GM19351 (cell line): ENCODE results near the gene LMOD1.
"Not testable (repeated sequence)": the region's sequence is repeated elsewhere in the genome, so short reads cannot be mapped to it uniquely, and the experiment has no call there.

Experiments used
- ATAC-seq: cut with Tn5 transposase; IDR thresholded peaks from one replicate; pipeline ENCODE4 v1.9.1; 2021; ENCODE audit warnings: mild to moderate bottlenecking, moderate library complexity; ENCODE audit not compliant: unreplicated experiment

LMOD1 gene

GRCh38 chr1:201917362-201918033 lies 28.9 kb downstream of the LMOD1 start:
- ATAC-seq, result no peak

GRCh38 chr1:201916649-201917249 lies 29.6 kb downstream of the LMOD1 start:
- ATAC-seq, result no peak

- no peak for ATAC-seq
Measured at GRCh38 chr1:201914456-201915235, 31.7 kb downstream of the LMOD1 start.

GRCh38 chr1:201912832-201913231 lies 33.5 kb downstream of the LMOD1 start:
- no peak for ATAC-seq

GRCh38 chr1:201911826-201912571 lies 34.3 kb downstream of the LMOD1 start:
- no peak for ATAC-seq

GRCh38 chr1:201907621-201908020 lies 38.7 kb downstream of the LMOD1 start:
- ATAC-seq, result no peak

GRCh38 chr1:201906336-201906735 lies 40.0 kb downstream of the LMOD1 start:
- no peak for ATAC-seq

- no peak for ATAC-seq
Measured at GRCh38 chr1:201905234-201905890, 41.0 kb downstream of the LMOD1 start.

GRCh38 chr1:201904579-201904978 lies 41.8 kb downstream of the LMOD1 start:
- no peak for ATAC-seq

- ATAC-seq, result no peak
Measured at GRCh38 chr1:201903135-201903534, 43.2 kb downstream of the LMOD1 start.

GRCh38 chr1:201902198-201902597 lies 44.1 kb downstream of the LMOD1 start:
- ATAC-seq, result no peak

GRCh38 chr1:201901036-201901435 lies 45.3 kb downstream of the LMOD1 start:
- ATAC-seq, result not testable (repeated sequence)

- ATAC-seq, result no peak
Measured at GRCh38 chr1:201900476-201900875, 45.9 kb downstream of the LMOD1 start.

GRCh38 chr1:201899683-201900429 lies 46.5 kb downstream of the LMOD1 start:
- ATAC-seq, result no peak

- ATAC-seq, result no peak
Measured at GRCh38 chr1:201898992-201899391, 47.4 kb downstream of the LMOD1 start.

- ATAC-seq, result no peak
Measured at GRCh38 chr1:201898240-201898894, 48.0 kb downstream of the LMOD1 start.

- ATAC-seq, result no peak
Measured at GRCh38 chr1:201896951-201897391, 49.4 kb downstream of the LMOD1 start.

- peak; percentile 81 for ATAC-seq
Measured at GRCh38 chr1:201895913-201896807, 50.2 kb downstream of the LMOD1 start.
